Activated CD8-positive, alpha-beta T cell treated with anti-CD3 and anti-CD28 coated beads for 36 hours (primary cell): ENCODE results near the gene AFAP1. TPM values are rescaled to one million over a fixed set of nuclear protein-coding genes. Genes with fewer than 3 reads are reported as not detected.

ENCODE experiments used
- ATAC-seq: fragments of 200-7000 bp; cut with Tn5 transposase; one replicate; pipeline ENCODE4 v1.10.0; 2021; ENCODE audit warnings: mild to moderate bottlenecking, moderate library complexity
- CTCF ChIA-PET: fragments of 350-600 bp; sonication (Branson Sonifier 250); formaldehyde crosslinking; loops from one replicate; lab custom pipeline; 2021; ENCODE audit warnings: antibody characterized with exemption; lab: Charles Lee
- POLR2A ChIA-PET: fragments of 350-600 bp; sonication (Branson Sonifier 250); formaldehyde crosslinking; loops from one replicate; lab custom pipeline; 2021; ENCODE audit warnings: antibody characterized with exemption; lab: Charles Lee
- DNase-seq: peaks from one replicate; pipeline ENCODE4 v3.0.0-alpha.2; 2020
- H3K27ac Mint-ChIP-seq: one replicate; pipeline ENCODE4 v1.8.0; 2021; ENCODE audit warnings: mild to moderate bottlenecking, mixed read lengths
- H3K27me3 Mint-ChIP-seq: one replicate; pipeline ENCODE4 v1.8.0; 2021; ENCODE audit warnings: mixed read lengths
- H3K36me3 Mint-ChIP-seq: one replicate; pipeline ENCODE4 v1.8.0; 2021; ENCODE audit warnings: low read depth, mixed read lengths
- H3K4me1 Mint-ChIP-seq: one replicate; pipeline ENCODE4 v1.8.0; 2021; ENCODE audit warnings: low read depth, mixed read lengths
- H3K4me3 Mint-ChIP-seq: one replicate; pipeline ENCODE4 v1.8.0; 2021; ENCODE audit warnings: mild to moderate bottlenecking, moderate library complexity, mixed read lengths
- H3K9me3 Mint-ChIP-seq: one replicate; pipeline ENCODE4 v1.8.0; 2021; ENCODE audit warnings: mixed read lengths
- CTCF ChIP-seq: fragments of 200-600 bp; IDR thresholded peaks from one replicate; pipeline ENCODE4 v1.8.0; 2022; ENCODE audit warnings: antibody characterized with exemption, mild to moderate bottlenecking
- intact Hi-C: fragments of 100-400 bp; cut with micrococcal nuclease; formaldehyde crosslinking; loops from one replicate; pipeline ENCODE4 v1.10.0; 2022
- total RNA-seq, 2 experiments: library from RNA; stranded (reverse); gene quantifications; one replicate each; pipeline ENCODE4 v1.2.3, GENCODE V29; 2021

The AFAP1 gene
- total RNA-seq, 2 experiments from 2014 or later: 25.5 to 26.5 TPM

GRCh38 chr4:7800410-7800809, 139.3 kb downstream of the AFAP1 start:
- Mint-ChIP-seq H3K27ac (no peak overlapping the region), H3K4me3 (no peak overlapping the region), H3K9me3 (no peaks in the 10 kb centered on the region), H3K36me3 (peaks cover 18% of the 10 kb centered on the region), H3K4me1 (peaks cover 9% of the 10 kb centered on the region), H3K27me3 (no peaks in the 10 kb centered on the region)
- ATAC-seq (no peak), DNase-seq (no peak)
- intact Hi-C loops: loop anchor here (5.0 kb wide), 1 partner anchor 38 kb away; no protein-coding TSS in a partner anchor
- TF ChIP-seq CTCF: no peak
- ChIA-PET CTCF (interaction anchor here (1.0 to 6.4 kb wide), 6 partner anchors 10 to 80 kb away, joined by 3 to 63 read pairs (median 4); no protein-coding TSS in a partner anchor), POLR2A (interaction anchor here (0.6 kb wide), 1 partner anchor 187 kb away, joined by 3 read pairs; no protein-coding TSS in a partner anchor)

GRCh38 chr4:7799736-7800135, 139.9 kb downstream of the AFAP1 start:
- TF ChIP-seq CTCF: no peak
- DNase-seq (no peak), ATAC-seq (no peak)
- ChIA-PET CTCF (interaction anchor here (0.7 to 6.4 kb wide), 6 partner anchors 9 to 188 kb away, joined by 3 to 63 read pairs (median 8); no protein-coding TSS in a partner anchor), POLR2A (interaction anchor here (0.6 kb wide), 1 partner anchor 187 kb away, joined by 3 read pairs; no protein-coding TSS in a partner anchor)
- intact Hi-C loops: loop anchor here (5.0 kb wide), 1 partner anchor 37 kb away; no protein-coding TSS in a partner anchor
- H3K27me3 Mint-ChIP-seq: no peaks in the 10 kb centered on the region
- peaks cover 9% of the 10 kb centered on the region for H3K4me1 Mint-ChIP-seq
- peaks cover 18% of the 10 kb centered on the region for H3K36me3 Mint-ChIP-seq
- no peak overlapping the region for H3K27ac Mint-ChIP-seq
- no peaks in the 10 kb centered on the region for H3K9me3 Mint-ChIP-seq
- no peak overlapping the region for H3K4me3 Mint-ChIP-seq

- ATAC-seq (no peak), DNase-seq (no peak)
- intact Hi-C loops: no loop called here
- no peak for TF ChIP-seq CTCF
- ChIA-PET CTCF (interaction anchor here (0.7 to 6.4 kb wide), 5 partner anchors 19 to 188 kb away, joined by 3 to 63 read pairs (median 6); no protein-coding TSS in a partner anchor), POLR2A (no interaction called here)
- Mint-ChIP-seq H3K27me3 (no peaks in the 10 kb centered on the region), H3K27ac (no peak overlapping the region), H3K36me3 (peaks cover 18% of the 10 kb centered on the region), H3K9me3 (no peaks in the 10 kb centered on the region), H3K4me1 (peaks cover 9% of the 10 kb centered on the region), H3K4me3 (no peak overlapping the region)
Observed at GRCh38 chr4:7799306-7799705, 140.4 kb downstream of the AFAP1 start.

GRCh38 chr4:7798178-7798995, 141.3 kb downstream of the AFAP1 start:
- peak; percentile 6 for DNase-seq

More at GRCh38 chr4:7798178-7798995, 141.3 kb downstream of the AFAP1 start:
- H3K36me3 Mint-ChIP-seq: peaks cover 19% of the 10 kb centered on the region
- ChIA-PET CTCF (interaction anchor here (2.0 kb wide), 1 partner anchor 189 kb away, joined by 9 read pairs; no protein-coding TSS in a partner anchor), POLR2A (no interaction called here)
- intact Hi-C loops: no loop called here
- peaks cover 6% of the 10 kb centered on the region for H3K4me1 Mint-ChIP-seq
- ATAC-seq: no peak
- no peak overlapping the region for H3K4me3 Mint-ChIP-seq
- H3K27ac Mint-ChIP-seq: no peak overlapping the region
- H3K9me3 Mint-ChIP-seq: no peaks in the 10 kb centered on the region
- no peak for TF ChIP-seq CTCF
- H3K27me3 Mint-ChIP-seq: no peaks in the 10 kb centered on the region
